HepG2 (cell line): ENCODE measurements around the gene HIVEP2.

Experiments
- CHD2 ChIP-seq: IDR thresholded peaks from 2 replicates; pipeline ENCODE4 v1.6.1; 2011; ENCODE audit warnings: low read depth, low read length, improper control_type of control experiment
- EP300 ChIP-seq, 3 experiments: sonication (generic) in 1 of 3; formaldehyde crosslinking in 1 of 3; IDR thresholded peaks; 2 replicates each; pipeline versions ENCODE4 v1.5.1 to v1.6.1; 2011 to 2020; ENCODE audit warnings: low read depth in 2 of 3, low read length in 2 of 3, borderline replicate concordance in 1 of 3, improper control_type of control experiment in 1 of 3, mild to moderate bottlenecking in 1 of 3, missing genetic modification reagents in 1 of 3, moderate library complexity in 1 of 3
- GATAD2A ChIP-seq: IDR thresholded peaks from 2 replicates; pipeline ENCODE4 v1.6.1; 2016
- GTF2F1 ChIP-seq: fragments of 150-350 bp; IDR thresholded peaks from 2 replicates; pipeline ENCODE4 v1.6.1; 2014; ENCODE audit warnings: low read length
- MYC ChIP-seq: sonication (generic); formaldehyde crosslinking; IDR thresholded peaks from 2 replicates; pipeline ENCODE4 v1.9.0; 2021; ENCODE audit warnings: missing genetic modification reagents, borderline replicate concordance
- NR2C2 ChIP-seq: sonication (generic); formaldehyde crosslinking; IDR thresholded peaks from 2 replicates; pipeline ENCODE4 v1.4.0; 2020; ENCODE audit warnings: missing genetic modification reagents, mild to moderate bottlenecking, moderate library complexity, borderline replicate concordance
- PHF21A ChIP-seq: sonication (generic); formaldehyde crosslinking; IDR thresholded peaks from 2 replicates; pipeline ENCODE4 v1.5.0; 2020; ENCODE audit warnings: mild to moderate bottlenecking, missing genetic modification reagents
- POLR2A ChIP-seq, 2 experiments: IDR thresholded peaks; 2 replicates each; pipeline ENCODE4 v1.6.1; 2011; ENCODE audit warnings: low read depth in 2 of 2, low read length in 2 of 2, mild to moderate bottlenecking in 1 of 2, moderate library complexity in 1 of 2; ENCODE audit not compliant: insufficient read depth in 1 of 2
- RBM22 ChIP-seq: fragments of 200-400 bp; formaldehyde crosslinking; optimal IDR thresholded peaks from 2 replicates; pipeline ENCODE3; 2017; ENCODE audit warnings: mild to moderate bottlenecking, low read length, moderate library complexity
- SAP130 ChIP-seq: IDR thresholded peaks from 2 replicates; pipeline ENCODE4 v1.6.1; 2016; ENCODE audit warnings: low read depth
- TAF1 ChIP-seq: sonication (generic); formaldehyde crosslinking; IDR thresholded peaks from 2 replicates; pipeline ENCODE4 v1.4.0; 2020; ENCODE audit warnings: missing genetic modification reagents
- ZNF17 ChIP-seq: sonication (generic); formaldehyde crosslinking; IDR thresholded peaks from 2 replicates; pipeline ENCODE4 v1.5.0; 2020; ENCODE audit warnings: mild to moderate bottlenecking, missing genetic modification reagents
- TF ChIP-seq, protein P1 (sequence below): sonication (generic); formaldehyde crosslinking; IDR thresholded peaks from 2 replicates; pipeline ENCODE4 v1.4.0; 2020; ENCODE audit warnings: mild to moderate bottlenecking, missing genetic modification reagents

DNA sequence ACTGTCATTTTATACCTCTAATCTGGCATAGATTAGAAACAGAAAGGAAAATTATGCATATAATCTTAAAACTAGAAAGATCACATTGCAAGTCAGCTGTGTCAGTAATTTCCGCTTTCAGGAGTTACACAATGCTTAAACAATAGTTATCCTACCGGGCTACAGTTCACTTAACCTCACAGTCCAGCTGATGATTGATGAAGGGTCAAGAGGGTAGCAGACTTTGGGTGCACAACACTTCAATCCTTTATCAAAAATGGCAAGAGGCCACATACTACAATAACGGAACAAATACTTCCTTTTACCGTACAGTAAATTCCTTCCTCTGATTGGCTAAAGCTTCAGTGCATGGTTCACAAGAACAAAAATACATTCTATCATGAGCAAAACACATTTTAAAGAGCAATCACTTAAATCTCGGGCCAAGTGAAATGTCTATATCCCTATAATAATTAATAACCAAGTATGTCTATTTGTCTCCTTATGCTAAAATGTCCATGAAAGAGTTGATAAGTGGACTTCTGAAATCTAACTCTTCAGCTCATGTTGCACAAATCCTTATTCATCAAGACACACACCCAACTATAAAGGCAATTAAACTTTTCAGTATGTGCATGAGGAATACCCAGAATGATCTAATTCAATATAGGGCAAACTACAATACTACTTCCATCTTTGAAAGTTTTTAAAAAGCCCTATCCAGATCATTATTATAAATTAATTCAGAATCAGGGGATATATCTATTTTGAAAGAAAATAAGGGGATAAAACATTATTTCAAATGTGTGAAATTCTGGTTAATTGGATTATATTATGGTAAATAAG, 76.8 kb downstream of the HIVEP2 start:
- TF ChIP-seq NR2C2 (CRISPR knock-in tag) (peak; percentile 81; the same call in 1 of the 2 replicates), EP300 (IDR thresholded peaks at IDR 0.05; ENCODE audit: low read depth in 2 of 2, low read length in 2 of 2) (peak; percentile 33 to 94; a peak in 3 of 4 replicates), EP300 (CRISPR knock-in tag; IDR thresholded peaks at IDR 0.05; ENCODE audit: borderline replicate concordance) (peak; percentile 85), GATAD2A (CRISPR knock-in tag) (peak; percentile 97), CHD2 (no peak), GTF2F1 (no peak), SAP130 (CRISPR knock-in tag) (peak; percentile 96), MYC (CRISPR knock-in tag) (no peak), ZNF17 (CRISPR knock-in tag) (no peak), PHF21A (CRISPR knock-in tag) (peak; percentile 89), POLR2A (IDR thresholded peaks at IDR 0.05; ENCODE audit: insufficient read depth in 1 of 2, low read depth in 2 of 2, low read length in 2 of 2) (no peak), RBM22 (no peak), TAF1 (CRISPR knock-in tag) (no peak)
- TF ChIP-seq, protein P1, sequence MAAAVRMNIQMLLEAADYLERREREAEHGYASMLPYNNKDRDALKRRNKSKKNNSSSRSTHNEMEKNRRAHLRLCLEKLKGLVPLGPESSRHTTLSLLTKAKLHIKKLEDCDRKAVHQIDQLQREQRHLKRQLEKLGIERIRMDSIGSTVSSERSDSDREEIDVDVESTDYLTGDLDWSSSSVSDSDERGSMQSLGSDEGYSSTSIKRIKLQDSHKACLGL: no peak
